Fibroblast of skin of left biceps (primary cell): ENCODE data around the gene HSPA5.
A peak's percentile ranks its signal among the peaks of the same experiment; 100 is the strongest.
"Not testable (repeated sequence)": the region's sequence is repeated elsewhere in the genome, so short reads cannot be mapped to it uniquely, and the experiment has no call there.

Experiments used
- DNase-seq, 2 experiments: peaks; one replicate each; pipeline ENCODE4 v3.0.0-alpha.2; 2013; ENCODE audit warnings: low read depth in 2 of 2

Gene HSPA5

DNA sequence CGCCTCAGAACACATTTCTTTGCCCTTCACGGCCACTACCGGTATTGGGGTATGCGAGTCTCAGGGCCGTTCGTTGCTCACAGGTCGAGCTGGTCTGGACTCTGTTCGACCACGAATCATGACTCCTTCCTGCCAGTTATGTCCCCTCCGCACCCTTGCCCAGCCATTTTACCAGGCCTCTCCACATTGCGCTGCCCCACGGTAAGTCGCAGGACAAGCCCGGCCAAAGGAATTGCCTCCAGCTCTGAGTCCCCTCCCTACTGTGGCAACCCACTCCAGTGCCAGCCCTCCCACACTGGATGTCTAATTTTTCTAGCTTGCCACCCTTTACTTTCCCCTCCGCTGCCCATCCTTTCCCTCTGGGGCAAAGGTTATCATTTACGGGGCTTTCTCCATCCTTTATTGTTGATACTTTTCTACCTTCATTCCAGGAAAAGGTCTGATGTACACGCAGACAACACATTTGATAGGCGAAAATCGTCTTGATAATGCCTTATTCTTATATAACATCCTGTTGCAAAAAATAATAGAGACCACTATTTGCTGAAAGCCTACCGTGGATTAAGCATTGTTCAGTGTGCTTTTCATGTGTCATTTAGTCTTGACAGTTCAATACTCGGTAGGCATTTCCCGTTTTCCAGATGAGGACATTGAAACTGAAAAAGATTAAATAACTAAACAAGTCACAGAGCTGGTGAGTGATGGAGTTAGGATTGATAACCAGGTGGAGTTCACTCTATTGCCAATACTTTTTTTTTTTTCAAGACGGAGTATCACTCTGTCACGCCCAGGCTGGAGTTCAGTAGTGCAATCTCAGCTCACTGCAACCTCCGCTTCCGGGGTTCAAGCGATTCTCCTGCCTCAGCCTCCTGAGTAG, 958 bp upstream of the HSPA5 start:
- DNase-seq = no peak

DNA sequence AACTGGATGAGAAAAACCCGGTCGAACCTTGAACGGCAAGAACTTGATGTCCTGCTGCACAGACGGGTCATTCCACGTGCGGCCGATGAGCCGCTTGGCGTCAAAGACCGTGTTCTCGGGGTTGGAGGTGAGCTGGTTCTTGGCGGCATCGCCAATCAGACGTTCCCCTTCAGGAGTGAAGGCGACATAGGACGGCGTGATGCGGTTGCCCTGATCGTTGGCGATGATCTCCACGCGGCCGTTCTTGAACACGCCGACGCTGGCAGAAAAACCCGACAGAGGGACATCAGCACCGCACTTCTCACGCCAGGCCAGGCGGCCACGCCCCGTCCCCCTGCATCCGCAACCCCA, 519 bp downstream of the HSPA5 start:
- DNase-seq = no peak

DNA sequence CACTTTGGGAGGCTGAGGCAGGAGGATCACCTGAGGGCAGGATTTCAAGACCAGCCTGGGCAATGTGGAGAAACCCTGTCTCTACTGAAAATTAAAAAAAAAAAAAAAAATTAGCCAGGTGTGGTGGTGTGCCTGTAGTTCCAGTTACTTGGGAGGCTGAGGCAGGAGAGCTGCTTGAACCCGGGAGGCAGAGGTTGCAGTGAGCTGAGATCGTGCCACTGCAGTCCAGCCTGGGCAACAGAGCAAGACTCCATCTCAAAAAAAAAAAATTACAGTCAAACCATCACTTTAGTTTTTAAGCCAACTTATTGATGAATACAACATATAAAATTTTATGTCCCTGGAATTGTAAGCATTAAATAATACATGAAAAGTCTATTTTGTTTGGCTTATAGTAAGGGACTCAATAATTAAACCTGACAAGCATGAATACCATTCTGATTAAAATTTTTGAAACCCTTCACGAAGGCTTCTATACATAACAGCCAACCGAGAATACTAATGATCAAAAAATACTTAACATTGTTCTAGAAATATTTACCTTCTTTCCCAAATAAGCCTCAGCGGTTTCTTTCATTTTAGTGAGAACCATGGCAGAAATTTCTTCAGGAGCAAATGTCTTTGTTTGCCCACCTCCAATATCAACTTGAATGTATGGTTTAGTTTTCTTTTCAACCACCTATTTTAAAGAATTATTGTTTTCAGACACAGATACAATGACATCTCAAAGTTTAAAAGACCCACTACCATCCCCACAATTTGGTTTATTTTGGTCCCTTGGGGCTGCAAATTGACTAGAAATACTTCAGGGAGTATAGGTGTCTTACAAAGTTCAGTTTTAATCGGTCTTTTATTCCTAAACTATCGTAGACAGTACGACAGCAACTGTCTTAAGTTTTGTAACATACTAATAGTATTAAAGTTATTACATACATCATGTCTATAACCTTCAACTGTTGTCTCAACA, 1.2 kb downstream of the HSPA5 start:
- no peak for DNase-seq

DNA sequence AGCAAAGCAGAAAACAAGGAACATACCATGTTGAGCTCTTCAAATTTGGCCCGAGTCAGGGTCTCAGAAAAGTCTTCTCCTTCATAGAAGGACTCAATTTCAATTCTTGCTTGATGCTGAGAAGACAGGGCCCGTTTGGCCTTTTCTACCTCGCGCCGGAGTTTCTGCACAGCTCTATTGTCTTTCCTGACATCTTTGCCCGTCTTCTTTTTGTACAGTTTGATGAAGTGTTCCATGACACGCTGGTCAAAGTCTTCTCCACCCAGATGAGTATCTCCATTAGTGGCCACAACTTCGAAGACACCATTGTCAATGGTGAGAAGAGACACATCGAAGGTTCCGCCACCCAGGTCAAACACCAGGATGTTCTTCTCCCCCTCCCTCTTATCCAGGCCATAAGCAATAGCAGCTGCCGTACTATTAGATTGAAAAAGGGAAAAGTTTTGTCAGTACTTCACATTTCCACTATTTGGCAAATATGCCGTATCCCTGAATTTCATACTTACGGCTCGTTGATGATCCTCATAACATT, 2.2 kb downstream of the HSPA5 start:
- no peak for DNase-seq

DNA sequence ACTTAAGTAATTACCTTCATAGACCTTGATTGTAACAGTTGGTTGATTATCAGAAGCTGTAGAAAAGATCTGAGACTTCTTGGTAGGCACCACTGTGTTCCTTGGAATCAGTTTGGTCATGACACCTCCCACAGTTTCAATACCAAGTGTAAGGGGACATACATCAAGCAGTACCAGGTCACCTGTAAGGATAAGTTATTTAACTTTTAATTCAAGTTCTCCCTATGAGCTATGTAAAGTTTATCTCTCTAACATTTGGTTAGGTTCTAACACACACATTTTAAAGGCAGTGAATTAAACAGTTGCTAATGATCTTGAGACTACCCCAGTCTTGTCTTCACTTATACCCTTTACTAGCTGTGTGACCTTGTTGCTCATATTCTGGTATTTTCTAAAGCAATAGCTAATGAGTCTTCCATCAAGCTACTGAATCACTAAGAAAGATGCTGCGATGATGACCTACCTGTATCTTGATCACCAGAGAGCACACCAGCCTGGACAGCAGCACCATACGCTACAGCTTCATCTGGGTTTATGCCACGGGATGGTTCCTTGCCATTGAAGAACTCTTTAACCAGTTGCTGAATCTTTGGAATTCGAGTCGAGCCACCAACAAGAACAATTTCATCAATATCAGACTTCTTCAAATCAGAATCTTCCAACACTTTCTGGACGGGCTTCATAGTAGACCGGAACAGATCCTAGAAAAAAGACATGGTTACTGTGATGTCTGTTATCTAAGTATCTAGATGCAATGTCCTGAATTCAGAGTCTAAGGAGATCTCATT, 2.8 kb downstream of the HSPA5 start:
- DNase-seq = no peak

DNA sequence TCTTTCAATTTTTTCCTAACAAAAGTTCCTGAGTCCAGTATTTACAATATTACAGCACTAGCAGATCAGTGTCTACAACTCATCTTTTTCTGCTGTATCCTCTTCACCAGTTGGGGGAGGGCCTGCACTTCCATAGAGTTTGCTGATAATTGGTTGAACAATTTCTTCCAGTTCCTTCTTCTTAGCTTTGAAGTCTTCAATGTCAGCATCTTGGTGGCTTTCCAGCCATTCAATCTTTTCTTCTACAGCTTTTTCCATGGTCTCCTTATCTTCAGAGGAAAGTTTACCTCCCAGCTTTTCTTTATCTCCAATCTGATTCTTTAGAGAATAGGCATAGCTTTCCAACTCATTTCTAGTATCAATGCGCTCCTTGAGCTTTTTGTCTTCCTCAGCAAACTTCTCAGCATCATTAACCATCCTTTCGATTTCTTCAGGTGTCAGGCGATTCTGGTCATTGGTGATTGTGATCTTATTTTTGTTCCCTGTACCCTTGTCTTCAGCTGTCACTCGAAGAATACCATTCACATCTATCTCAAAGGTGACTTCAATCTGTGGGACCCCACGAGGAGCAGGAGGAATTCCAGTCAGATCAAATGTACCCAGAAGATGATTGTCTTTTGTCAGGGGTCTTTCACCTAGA, 4.5 kb downstream of the HSPA5 start:
- not testable (repeated sequence) for DNase-seq

DNA sequence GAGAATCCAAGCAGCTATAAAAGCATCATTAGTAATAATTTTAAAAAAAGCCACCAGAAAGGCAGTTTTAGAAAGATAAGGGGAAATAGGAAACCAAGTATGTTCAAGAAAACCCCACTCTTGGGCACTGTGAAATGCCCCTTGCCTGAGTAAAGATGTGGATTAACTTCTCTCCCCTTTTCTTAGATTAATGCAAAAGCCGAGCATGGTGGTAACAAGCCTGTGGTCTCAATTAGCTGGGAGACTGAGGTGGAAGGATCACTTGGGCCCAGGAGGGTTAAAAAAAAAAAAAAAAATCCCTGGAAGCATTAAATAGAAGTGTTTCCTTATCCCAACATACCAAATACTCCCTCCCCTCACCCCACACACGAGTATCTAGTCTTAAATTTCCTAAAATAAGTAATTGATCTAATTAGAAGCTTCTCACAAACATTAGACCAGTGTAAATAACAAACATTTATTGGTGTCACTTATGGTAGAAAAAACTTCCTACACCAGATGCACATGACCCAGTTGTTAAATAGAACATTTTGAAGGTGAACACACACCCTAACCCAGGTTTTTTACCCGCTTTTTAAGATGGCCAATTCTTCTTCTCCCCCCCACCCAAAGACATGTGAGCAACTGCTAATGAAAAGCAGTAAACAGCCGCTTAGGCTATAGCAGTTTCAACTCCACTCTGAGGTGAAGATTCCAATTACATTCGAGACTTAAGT, 5.2 kb downstream of the HSPA5 start:
- no peak for DNase-seq

DNA sequence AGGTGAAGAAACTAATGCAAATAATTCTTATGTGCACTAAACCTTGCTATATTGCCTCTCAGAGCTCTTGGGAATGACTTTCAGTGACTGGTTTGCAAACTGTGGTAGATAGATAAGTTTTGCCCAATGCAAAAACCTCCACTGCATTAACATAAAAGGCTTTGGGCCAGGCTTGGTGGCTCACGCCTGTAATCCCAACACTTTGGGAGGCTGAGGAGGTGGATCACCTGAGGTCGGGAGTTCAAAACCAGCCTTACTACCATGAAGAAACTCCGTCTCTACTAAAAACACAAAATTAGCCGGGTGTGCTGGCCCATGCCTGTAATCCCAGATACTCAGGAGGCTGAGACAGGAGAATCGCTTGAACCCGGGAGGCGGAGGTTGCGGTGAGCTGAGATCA, 7.0 kb downstream of the HSPA5 start:
- DNase-seq = not testable (repeated sequence)

DNA sequence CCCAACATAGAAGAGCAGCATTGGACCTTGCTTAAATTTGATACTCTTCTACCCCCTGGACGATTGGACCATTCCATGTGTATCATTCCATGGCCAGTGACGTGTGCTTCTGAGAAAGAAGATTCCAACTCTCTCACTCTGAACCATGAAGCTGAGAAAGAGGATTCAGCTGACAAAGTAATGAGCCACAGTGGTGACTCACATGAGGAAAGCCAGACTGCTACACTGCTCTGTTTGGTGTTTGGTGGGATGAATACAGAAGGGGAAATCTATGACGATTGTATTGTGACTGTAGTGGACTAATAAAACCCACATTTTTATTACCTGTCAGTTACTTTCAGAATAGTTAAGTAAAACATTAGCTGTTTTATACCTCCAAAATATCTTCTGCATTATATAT, 7.5 kb downstream of the HSPA5 start:
- DNase-seq = peak; percentile 91 to 93

DNA sequence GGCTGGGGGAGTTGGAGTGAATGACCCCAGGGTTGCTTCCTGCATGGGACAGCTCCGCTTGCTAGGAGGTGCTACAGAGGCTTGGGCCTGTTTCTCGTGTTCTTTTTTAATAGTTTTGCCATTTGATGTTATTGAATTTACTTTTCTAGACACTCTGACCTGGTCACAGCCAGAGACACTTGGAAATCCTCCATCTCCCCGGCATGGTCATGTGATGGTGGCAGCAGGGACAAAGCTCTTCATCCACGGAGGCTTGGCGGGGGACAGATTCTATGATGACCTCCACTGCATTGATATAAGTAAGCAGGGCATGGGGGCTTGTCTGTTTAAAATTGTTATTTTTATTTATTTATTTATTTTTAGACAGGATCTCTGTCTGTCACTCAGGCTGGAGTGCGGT, 13.4 kb downstream of the HSPA5 start:
- DNase-seq = no peak

DNA sequence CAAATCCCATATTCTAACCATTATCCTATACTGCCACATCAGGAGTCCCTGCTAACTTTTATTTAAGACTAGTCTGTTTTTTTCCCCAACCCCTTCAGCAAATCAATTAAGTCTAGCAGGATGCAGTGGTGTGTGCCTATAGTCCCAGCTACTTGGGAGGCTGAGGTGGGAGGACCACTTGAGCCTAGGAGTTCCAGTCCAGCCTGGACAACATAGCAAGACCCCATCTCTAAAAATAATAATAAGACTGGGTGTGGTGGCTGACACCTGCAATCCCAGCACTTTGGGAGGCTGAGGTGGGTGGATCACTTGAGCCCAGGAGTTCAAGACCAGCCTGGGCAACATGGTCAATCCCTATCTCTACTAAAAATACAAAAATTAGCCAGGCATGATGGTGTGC, 16.3 kb downstream of the HSPA5 start:
- not testable (repeated sequence) for DNase-seq

DNA sequence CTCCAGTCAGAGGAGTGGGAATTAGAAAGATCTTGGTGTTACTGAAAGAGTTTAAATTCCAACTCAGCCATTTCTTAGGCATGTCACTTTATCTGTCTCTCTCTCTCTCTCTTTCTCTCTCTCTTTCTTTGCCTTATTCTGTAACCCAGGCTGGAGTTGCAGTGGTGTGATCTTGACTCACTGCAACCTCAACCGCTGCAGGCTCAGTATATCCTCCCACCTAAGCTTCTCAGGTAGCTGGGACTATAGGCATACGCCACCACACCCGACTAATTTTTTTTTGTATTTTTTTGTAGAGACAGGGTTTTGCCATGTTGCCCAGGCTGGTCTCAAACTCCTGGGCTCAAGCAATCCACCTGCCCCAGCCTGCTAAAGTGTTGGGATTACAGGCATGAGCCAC, 22.5 kb downstream of the HSPA5 start:
- no peak for DNase-seq

DNA sequence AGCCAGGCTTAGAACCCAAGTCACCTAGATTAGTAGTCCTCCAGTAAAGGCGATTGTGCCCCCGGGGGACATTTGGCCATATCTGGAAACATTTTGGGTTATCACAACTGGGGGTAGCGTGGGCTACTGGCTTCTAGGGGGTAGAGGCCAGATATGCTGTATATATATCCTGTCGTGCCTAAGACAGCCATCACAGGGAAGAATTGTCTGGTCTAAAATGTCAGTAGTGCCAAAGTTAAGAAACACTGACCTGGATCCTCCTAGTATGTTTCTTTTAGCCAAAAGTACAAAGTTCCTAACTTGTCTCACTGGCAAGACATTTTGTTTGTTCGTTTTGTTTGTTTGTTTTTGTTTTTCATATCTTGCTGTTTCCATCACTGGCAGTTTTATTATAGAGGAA, 27.0 kb downstream of the HSPA5 start:
- no peak for DNase-seq

DNA sequence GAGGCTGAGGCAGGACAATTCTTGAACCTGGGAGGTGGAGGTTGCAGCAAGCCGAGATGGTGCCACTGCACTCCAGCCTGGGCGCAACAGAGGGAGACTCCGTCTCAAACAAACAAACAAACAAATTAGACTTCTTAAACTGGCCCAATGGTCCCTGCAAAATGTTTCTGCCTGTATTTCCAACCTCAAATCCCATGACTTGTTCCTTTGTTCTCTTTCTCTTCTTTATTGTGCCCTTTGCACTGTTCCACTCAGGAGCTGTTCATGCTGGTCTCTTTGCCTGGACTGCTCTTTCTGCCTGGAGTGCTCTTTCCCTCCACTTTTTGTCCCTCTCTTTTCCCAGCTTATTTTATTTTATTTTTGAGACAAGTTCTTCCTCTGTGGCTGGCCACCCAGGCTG, 36.7 kb downstream of the HSPA5 start:
- no peak for DNase-seq

DNA sequence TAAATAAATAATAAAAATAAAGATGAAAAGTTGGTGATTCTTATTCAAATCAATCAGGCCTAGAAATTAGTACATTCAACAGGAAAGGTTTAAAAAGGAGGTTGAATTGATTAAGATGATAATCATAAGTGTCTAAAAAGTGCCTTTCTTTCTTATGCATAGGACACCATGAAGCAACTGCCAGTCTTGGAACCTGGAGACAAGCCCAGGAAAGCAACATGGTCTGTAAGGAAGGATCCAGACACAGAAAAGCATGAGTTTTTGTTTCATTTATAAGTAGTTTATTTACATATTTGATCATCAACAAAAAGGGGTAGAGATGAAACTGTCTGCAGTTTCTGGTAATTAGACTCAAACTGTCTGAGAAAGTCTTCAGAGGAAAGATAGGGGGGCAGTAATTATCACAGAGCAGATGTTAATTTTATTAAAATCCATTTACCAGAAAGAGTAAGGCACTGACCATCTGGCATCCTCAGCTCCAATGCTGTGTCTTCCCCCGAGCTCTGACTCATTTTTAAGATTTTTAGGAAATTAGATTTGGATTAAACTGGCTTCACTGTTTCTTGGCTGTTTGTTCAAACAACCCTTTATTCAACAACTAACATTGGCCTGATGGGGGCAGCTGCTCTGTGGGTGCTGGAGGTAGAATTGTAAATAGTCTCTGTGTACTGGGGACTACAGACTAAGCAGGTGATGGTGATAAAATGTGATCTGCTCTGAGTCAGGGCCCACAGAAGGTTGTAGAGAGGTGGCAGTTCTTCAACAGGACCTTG, 38.1 kb downstream of the HSPA5 start:
- no peak for DNase-seq

DNA sequence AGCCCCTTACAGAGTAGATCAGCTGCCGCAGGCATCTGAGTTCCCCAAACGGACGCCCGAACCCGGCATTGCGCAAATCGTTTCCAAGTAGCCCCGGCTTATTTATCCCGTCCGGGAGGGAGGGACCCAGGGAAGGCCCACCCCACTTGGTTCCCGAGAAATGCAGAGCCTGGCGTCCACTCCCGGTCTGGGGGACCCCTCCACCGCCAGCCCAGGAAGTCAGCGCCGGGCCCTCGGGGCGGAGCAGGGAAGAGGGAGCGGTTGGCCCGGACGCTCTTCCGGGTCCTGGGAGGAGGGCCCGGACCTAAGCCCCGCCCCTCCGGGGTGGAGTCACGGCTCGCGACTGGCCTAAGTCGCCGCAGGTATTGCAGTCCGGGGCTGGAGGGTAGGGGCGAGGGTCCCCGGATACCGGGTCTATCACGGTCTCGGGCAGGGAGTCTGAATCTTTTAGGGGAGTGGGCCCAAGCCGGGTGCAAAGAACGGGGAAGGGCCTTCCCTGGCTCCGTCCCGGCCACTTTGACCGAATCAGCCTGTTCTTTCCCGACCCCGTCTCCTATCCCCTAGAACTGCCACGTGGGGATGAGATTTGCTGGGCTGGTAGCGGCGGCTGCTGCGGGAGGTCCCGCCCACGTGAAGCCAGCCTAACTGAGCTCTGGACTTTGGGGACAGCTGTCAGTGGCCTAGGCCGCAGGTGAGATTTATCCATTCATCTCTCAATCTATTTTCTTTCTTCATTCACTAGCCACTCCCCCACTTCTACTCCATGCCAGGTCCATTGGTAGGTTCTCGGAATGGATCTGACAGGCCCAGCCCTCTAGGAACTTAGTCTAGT, 40.7 kb downstream of the HSPA5 start, which contains the start of gene RABEPK:
Gene RABEPK, plus strand, starts transcription at position 327 of the 832 bp plus-strand sequence. CDS start 2,472 bp downstream, outside the sequence.
- peak; percentile 88 to 92 for DNase-seq

DNA sequence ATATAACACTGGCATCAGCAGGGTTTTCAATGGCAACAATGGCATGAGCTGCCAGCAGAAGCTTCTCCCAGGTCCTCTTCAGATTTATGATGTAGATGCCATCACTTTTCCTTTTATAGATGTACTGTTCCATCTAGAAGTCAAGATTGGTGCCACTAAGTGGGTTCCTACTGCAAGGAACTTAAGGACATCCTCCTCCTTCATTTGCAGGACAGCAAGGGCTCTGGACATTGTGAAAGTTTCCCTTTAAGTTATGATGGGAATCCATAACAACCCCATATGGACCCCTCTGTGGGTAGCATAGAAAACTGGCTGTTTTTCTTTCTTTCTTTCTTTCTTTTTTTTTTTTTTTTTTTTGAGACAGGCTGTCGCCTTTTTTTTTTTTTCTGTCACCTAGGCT, 45.6 kb downstream of the HSPA5 start:
- DNase-seq = not testable (repeated sequence)

DNA sequence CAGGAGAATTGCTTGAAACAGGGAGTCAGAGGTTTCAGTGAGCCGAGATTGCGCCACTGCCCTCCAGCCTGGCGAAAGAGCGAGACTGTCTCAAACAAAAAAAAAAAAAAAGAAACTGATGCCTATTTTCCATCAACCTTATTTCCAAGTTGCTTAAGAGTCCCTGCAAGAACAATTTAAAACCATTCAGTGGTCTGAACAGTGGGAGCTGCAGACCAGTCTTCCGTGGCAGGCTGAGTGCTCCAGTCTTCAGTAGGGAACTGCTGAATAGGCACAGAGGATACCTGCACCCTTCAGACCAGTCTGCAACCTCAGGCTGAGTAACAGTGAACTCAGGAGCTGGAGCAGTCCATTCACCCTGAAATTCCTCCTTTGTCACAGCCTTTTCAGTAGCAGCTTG, 46.7 kb downstream of the HSPA5 start:
- not testable (repeated sequence) for DNase-seq

DNA sequence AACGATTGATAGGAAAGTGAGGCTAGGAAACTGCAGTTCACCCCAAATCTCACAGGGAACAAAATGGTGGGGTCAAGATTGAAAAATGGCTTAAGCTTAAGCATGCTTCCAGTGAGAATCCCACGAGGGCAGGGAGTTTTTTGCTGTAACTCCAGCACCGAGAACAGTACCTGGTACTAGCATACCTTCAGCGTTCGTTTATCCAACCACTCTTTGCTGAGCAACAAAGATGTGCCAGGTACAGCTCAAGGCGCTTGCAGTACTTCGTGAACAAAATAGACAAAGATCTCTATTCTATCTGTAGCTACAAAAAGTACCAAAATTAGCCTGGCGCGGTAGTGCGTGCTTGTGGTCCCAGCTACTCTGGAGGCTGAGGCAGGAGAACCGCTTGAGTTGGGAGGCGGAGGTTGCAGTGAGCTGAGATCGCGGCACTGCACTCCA, 50.8 kb downstream of the HSPA5 start:
- DNase-seq = no peak
